ENCODE measurements around the gene NPHP4. TPM values are rescaled to one million over a fixed set of nuclear protein-coding genes. Genes with fewer than 3 reads are reported as not detected.
"Not testable (repeated sequence)": the region's sequence is repeated elsewhere in the genome, so short reads cannot be mapped to it uniquely, and the experiment has no call there.

The NPHP4 gene
- total RNA-seq, 1 experiment from 2014 or later: 2.4 TPM

DNA sequence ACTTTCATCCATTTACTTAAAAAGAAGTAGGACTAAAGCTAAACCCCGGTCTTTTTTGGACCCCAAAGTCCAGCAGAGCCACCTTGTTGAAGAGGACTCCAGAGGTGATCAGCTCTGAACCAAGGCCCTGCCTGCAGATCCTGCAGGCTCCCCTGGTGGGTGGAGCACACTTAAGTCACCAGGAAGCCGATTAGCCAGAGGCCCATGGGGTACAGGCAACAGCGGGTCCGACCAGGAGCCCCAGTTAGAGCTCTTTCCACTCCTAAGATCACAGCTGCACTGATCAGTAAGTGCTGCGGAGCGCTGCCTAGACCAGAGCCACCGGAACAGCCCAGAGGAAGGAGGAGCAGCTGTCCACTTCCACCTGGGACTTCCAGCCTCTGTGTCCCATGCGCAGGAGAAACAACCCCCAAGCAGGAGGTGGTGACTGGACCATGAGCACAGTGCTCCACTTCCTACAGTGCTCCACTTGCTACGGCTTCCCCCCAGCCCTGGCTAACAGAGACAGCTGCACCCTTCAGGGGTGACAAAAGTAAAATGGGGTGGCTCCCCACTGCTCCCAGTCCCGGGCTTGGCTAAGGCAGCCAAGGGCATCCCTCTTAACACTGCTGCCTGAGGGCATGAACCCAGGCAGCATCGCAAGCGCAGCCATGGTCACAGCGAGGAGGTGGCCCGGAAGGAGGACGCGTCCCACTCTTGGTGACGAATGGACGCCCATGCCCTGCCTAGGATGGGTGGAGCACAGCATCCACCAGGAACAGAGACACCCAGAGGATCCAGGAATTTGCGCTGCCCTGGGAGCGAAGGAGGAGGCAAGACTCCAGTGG is 58.0 kb downstream of the NPHP4 start:
- DNase-seq (ENCODE audit: low spot score): no peak

DNA sequence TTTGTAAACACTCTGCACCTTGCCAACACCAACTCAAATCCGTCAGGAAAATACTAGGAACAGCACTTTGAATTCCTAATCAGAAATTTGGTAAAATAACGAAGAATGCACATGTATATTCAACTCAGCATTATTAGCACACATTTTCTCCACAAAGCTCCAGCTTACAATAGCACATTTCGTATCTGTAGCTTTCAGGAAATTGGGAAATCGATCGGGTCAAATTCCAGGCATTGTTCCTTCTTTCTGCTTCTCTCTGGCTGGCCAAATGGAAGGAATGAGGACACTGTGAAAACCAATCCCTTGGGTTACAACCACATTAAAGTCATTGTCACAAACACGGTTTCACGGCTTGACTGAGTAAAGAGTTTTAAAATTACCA is 58.6 kb downstream of the NPHP4 start:
- no peak for DNase-seq (ENCODE audit: low spot score)

DNA sequence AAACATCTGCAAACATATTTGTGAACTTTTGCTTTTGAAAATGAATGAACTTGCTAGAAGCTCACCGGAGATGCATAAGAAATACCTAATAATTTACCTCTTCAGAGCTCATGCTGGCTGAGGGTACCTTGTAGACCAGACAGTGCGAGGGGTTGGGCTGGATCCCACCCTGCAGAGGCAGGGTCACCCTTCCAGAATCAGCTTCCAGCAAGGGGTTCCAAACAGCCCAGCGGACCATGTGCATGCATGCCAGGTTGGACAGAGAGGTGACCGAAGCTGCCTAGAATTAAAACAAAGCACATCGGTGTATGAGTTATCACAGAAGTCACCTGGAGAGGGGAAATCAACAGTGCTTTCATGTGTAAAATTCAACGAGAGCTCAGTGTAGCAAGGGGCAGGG is 59.2 kb downstream of the NPHP4 start:
- no peak for DNase-seq (ENCODE audit: low spot score)

DNA sequence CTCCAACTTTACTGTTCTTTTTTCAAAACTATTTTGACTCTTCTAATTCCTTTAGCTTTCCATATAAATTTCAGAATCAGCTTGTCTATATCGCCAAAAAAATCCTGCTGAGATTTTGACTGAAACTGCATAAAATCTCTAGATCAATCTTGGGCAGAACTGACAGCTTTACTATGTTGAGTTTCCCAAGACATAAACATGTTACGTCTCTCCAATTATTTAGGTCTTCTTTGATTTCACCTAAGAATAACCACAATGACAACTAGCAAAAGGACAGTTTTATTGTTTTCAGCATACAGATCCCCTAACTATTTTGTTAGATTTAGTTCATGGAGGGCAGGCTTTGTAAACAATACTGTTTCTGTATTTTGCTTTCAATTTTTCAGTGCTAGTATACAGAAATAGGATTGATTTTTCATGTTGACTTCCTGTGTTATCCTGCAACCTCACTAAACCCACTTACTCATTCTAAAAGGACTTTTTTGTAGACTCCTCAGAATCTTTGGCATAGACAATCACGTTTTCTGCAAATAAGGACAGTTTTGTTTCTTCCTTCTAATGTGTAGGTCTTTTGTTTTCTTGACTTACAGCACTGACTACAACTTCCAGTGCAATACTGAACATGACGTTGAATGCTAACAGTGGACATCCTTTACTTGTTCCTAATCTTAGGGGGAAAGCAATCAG is 63.4 kb downstream of the NPHP4 start:
- no peak for DNase-seq (ENCODE audit: low spot score)

DNA sequence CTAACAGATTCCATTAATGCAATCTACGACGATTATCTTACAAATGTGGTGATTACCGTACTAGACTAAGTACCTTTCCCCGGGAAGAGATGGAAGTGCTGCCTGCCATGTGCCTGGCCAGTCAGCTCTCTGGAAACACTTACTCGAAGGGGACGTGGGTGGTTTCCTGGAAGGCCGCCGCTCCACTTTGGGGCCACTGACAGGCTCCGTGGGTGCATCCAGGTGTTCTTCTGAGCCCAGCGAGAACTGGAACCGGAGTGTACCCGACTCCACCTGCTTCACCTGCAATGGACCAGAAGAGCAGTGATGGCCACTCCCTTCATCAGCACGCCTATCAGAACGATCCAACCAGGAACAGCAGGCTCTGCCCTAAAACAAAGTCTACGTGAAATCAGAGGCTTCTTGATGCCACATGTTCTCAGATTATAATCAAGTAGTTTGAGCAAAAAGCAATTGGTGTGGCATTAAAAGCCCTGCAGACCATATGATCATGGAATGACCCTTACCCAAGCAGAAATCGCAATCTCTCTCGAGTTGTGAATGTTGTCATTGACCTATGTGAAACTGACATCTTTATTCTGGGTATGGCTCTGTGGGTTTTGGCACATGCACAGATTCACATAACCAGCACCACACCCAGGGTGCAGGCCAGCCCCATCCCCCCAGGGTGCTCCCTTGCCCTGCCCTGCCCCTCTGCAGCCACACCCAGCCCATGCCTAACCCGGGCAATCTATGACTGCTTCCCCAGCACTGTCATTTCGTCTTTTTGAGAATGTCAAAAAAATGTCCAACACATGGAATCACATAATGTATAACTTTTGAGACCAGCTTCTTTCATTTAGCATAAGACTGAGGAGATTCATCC is 64.5 kb downstream of the NPHP4 start:
- DNase-seq (ENCODE audit: low spot score): no peak

DNA sequence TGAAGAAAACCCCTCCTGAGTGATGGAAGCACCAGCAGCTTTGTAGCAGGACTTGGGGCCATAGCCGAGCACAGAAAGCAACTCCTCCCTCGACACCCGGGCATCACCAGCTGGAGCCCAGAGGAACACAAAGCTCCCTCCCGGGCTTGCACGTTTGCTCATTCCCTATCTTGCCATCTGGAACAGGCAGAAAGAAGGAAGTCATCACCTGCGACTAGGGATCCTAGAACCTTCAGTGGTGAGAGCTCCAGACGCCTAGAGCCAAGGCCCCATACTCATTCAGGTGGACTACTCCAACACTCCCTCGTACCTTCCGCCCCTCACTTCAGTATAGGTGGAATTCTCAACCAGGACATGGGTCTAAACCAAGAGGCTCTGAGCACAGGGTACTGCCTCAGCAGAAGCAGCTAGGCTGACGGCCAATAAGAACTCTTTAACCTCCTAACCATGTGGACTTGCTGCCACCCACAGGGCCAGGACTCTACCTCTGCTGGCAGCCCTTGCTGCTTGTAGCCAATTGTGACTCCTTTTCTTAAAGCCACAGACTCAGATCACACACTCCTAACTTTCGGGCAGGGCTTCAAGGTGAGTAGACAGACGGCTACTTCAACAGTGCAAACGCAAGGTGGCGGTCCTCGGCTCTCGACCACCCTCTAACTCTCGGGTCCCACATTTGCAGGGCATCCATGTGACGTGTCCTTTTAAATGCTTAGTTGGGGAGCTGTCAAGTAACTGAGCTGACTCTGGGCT is 65.4 kb downstream of the NPHP4 start:
- no peak for DNase-seq (ENCODE audit: low spot score)

DNA sequence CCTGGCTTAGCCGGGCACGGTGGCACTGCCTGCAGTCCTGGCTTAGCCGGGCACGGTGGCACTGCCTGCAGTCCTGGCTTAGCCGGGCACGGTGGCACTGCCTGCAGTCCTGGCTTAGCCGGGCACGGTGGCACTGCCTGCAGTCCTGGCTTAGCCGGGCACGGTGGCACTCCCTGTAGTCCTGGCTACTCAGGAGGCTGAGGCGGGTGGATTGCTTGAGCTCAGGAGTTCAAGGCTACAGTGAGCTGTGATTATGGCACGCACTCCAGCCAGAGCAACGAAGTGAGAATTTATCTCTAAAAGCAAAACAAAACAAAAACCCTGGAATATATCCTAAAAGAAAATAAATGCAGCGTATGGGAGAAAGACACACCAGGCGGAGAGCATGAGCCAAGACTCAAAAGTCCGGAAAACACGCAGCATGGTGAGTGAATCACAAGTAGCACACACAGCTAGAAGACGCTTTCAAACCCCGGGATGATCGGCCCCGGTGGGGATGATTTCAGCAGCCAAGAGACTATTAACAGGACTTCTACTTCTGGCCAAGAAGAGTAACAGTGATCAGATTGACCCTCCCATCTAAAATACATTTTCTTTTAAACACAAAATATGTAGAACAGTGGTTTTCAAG is 69.4 kb downstream of the NPHP4 start:
- not testable (repeated sequence) for DNase-seq (ENCODE audit: low spot score)

DNA sequence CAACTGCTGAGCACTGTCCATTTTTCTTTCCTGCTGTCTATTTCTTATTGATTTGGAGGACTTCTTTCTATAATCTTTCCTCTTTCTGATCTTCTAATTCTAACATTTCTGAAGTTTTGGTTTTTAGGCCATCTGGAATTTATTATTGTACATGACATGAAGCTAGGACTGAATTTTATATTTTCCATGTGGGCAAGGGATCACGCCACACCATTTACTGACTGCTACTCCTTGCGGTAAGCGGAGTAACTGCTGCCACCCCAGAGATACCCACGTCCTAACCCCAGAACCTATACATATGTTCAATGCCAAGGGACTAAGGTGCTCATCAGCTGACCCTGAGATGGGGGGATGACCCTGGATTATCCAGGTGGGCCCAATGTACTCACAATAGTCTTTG is 70.6 kb downstream of the NPHP4 start:
- no peak for DNase-seq (ENCODE audit: low spot score)

- no peak for DNase-seq (ENCODE audit: low spot score)
Measured at GRCh38 chr1:5921129-5921528, 71.1 kb downstream of the NPHP4 start.

GRCh38 chr1:5920201-5920600 is 72.0 kb downstream of the NPHP4 start:
- DNase-seq (ENCODE audit: low spot score): no peak

DNA sequence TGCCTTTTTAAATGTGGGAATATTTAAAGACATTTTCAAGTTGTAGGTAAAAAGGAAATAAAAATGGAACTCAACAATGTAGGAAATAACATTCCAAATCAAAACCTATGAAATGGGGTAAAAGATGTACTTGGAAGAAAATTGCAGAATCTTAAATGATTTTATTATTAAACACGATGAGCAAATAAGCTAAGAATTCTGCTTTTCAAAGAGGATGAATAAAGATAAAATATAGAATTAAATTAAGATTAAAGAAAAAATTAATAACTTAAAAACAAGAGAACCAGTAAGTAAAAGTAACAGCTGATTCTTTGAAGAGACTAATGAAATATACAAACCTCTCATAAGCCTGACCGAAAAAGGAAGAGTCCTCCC is 74.0 kb downstream of the NPHP4 start:
- no peak for DNase-seq (ENCODE audit: low spot score)

GRCh38 chr1:5917591-5918274 is 74.5 kb downstream of the NPHP4 start:
- peak; percentile 19 for DNase-seq (ENCODE audit: low spot score)

DNA sequence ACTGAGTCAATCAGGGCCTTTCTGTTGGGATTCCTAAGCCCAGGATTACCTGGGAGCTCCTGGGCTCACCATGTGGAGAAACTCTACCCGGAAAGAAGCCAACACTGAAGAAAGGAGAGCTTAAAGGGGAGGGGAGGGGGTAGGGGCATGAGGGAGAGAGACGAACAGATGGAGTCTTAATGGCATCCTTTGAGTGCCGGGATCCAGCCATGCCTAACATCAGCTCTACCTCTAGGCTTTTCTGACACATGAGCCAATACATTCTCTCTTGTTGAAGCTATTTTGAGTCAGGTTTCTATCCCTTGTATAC is 75.0 kb downstream of the NPHP4 start:
- DNase-seq (ENCODE audit: low spot score): no peak

GRCh38 chr1:5916572-5917280 is 75.5 kb downstream of the NPHP4 start:
- no peak for DNase-seq (ENCODE audit: low spot score)

DNA sequence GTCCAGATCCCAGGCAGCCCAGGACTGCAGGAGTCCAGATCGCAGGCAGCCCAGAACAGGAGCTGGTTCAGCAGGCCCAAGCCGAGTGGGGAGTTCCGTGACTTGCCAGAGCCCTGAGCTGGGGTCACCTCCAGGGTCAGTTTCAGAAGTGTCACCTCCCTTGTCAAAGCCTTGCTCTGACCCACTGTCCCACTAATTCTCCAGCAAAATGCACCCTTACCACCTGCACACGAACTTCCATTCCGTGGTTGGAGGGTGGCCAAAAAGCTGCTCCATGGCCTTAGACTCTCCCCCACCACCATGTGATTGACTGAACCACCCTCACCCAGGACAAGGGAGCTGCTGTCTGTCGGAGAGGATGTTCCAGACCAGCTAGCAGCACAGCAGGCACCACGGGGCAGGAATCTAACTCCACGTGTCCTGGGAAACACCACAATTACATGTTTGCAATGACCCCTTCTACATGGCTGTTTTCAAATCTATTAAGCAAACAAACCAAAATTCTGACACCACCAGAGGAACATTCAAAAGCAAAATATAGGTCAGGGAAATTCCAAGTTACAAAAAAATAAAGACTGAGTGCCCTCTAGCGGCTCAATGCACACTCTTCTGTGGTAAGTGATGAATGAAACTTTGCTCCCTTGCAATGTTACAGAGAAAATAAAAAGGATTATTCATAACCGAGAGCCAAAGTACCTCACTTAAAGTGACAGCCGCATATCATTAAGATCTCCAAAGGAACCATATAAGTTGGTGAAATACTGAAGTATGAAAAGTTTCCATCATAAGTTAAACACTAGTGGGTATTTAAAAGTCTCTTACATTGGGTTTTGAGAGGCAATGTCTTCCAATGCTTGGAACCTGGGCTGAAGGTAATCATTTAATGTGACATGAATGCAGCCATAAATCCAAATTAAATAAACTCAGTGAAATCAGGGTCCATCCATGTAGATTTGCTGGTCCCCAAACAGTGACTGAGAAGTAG is 76.3 kb downstream of the NPHP4 start:
- no peak for DNase-seq (ENCODE audit: low spot score)

DNA sequence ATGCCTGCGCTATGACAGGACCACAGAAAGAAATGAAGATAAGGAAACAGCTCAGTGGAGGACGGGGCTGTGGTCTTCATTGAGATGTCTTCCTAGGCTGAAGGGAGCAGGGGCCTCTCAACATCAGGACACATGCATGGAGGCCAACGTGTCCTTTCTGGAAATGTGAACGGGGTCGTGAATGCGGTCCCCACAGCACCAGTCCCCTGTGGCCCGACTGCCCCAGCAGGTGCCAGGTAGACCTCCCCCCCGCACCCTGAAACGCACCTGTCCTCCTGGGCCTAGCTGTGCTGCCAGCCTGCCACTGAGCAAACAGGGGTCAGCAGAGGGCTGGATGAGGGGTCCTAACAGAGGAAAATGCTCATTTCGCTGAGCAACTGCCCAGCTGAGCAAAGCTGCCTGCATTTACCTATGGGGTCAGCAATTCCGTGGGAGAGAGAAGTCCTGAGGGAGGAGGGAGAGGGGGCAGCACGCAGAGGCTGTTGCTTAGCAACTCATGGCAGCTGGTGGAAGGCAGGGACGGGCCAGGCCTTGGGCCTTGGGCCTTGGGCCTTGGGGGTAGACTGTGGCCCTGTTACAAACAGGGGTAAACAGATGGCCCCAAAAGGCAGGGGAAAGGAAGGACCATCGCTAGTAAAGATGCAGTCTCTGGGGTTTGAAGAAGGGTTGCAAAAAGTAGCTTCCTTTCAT is 77.4 kb downstream of the NPHP4 start:
- DNase-seq (ENCODE audit: low spot score): no peak

- DNase-seq (ENCODE audit: low spot score): no peak
Measured at GRCh38 chr1:5913876-5914275, 78.3 kb downstream of the NPHP4 start.

GRCh38 chr1:5913078-5913845 is 79.0 kb downstream of the NPHP4 start:
- no peak for DNase-seq (ENCODE audit: low spot score)
